ENCODE measurements around the gene TCTN2. TPM values are rescaled to one million over a fixed set of nuclear protein-coding genes. Genes with fewer than 3 reads are reported as not detected.

The TCTN2 gene
- total and polyA plus RNA-seq, 2 experiments from 2014 or later: 2.9 to 4.7 TPM

DNA sequence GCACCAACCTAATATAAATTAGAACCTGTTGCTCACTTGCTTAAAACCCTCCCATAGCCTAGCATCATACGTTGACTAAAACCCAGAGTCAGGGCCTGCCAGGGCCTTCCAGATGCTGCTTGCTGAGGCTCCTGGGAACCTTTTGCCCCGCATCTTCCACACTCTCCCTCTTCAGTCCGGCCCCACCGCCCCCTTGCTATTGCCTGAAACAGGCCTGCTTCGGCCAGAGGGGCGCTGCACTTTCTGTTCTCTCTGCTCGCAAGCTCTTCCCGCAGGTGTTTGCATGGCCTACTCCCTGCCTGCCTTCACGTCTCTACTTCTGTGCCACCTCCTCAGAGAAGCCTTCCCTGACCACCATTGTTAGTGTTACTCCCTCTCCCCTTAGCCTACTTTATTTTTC lies 13.7 kb upstream of the TCTN2 start:
- no peak overlapping the region for H3K27ac ChIP-seq
- H3K27me3 ChIP-seq: no peaks in the 10 kb centered on the region
- H3K4me2 ChIP-seq: no peak overlapping the region
- H3K36me3 ChIP-seq (replicated peaks; ENCODE audit: insufficient read depth, low read depth): no peaks in the 10 kb centered on the region
- no peak overlapping the region for H3K4me3 ChIP-seq
- TF ChIP-seq EZH2phosphoT487 (IDR thresholded peaks at IDR 0.05; ENCODE audit: low read depth, severe bottlenecking, unreplicated experiment): no peak
- no peak for TF ChIP-seq EZH2 (IDR thresholded peaks at IDR 0.05; ENCODE audit: borderline replicate concordance)
- DNase-seq (ENCODE audit: low spot score): no peak
- H3K9me3 ChIP-seq (ENCODE audit: low read depth): no peaks in the 10 kb centered on the region
- H3K4me1 ChIP-seq (ENCODE audit: insufficient read depth): no peaks in the 10 kb centered on the region
- no peaks in the 10 kb centered on the region for H3K9me2 ChIP-seq (replicated peaks; ENCODE audit: insufficient read depth)
- no peaks in the 10 kb centered on the region for H3K79me2 ChIP-seq
- H4K20me1 ChIP-seq (ENCODE audit: insufficient read depth, poor library complexity, severe bottlenecking): no peaks in the 10 kb centered on the region
- no peak overlapping the region for H2AFZ ChIP-seq
- 90% methylated on average over 9 of the region's 9 CpGs for WGBS (ENCODE audit: low lambda C conversion rate, missing lambda C conversion rate)

GRCh38 chr12:123659996-123660727 lies 10.8 kb upstream of the TCTN2 start:
- H3K36me3 ChIP-seq (replicated peaks; ENCODE audit: insufficient read depth, low read depth): no peaks in the 10 kb centered on the region
- no peaks in the 10 kb centered on the region for H3K4me1 ChIP-seq (ENCODE audit: insufficient read depth)
- WGBS (ENCODE audit: low lambda C conversion rate, missing lambda C conversion rate): 88% methylated on average over 5 of the region's 5 CpGs
- H3K9me2 ChIP-seq (replicated peaks; ENCODE audit: insufficient read depth): no peaks in the 10 kb centered on the region
- H3K79me2 ChIP-seq: no peaks in the 10 kb centered on the region
- no peaks in the 10 kb centered on the region for H3K9me3 ChIP-seq (ENCODE audit: low read depth)
- no peaks in the 10 kb centered on the region for H3K27me3 ChIP-seq
- no peaks in the 10 kb centered on the region for H4K20me1 ChIP-seq (ENCODE audit: insufficient read depth, poor library complexity, severe bottlenecking)
- no peak for DNase-seq (ENCODE audit: low spot score)
- H3K4me2 ChIP-seq: no peak overlapping the region
- no peak for TF ChIP-seq EZH2 (IDR thresholded peaks at IDR 0.05; ENCODE audit: borderline replicate concordance)
- TF ChIP-seq, protein P1, sequence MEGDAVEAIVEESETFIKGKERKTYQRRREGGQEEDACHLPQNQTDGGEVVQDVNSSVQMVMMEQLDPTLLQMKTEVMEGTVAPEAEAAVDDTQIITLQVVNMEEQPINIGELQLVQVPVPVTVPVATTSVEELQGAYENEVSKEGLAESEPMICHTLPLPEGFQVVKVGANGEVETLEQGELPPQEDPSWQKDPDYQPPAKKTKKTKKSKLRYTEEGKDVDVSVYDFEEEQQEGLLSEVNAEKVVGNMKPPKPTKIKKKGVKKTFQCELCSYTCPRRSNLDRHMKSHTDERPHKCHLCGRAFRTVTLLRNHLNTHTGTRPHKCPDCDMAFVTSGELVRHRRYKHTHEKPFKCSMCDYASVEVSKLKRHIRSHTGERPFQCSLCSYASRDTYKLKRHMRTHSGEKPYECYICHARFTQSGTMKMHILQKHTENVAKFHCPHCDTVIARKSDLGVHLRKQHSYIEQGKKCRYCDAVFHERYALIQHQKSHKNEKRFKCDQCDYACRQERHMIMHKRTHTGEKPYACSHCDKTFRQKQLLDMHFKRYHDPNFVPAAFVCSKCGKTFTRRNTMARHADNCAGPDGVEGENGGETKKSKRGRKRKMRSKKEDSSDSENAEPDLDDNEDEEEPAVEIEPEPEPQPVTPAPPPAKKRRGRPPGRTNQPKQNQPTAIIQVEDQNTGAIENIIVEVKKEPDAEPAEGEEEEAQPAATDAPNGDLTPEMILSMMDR (IDR thresholded peaks at IDR 0.05; ENCODE audit: poor library complexity): no peak
- no peak for TF ChIP-seq EZH2phosphoT487 (IDR thresholded peaks at IDR 0.05; ENCODE audit: low read depth, severe bottlenecking, unreplicated experiment)
- no peak overlapping the region for H2AFZ ChIP-seq
- no peak overlapping the region for H3K4me3 ChIP-seq
- no peak overlapping the region for H3K27ac ChIP-seq

DNA sequence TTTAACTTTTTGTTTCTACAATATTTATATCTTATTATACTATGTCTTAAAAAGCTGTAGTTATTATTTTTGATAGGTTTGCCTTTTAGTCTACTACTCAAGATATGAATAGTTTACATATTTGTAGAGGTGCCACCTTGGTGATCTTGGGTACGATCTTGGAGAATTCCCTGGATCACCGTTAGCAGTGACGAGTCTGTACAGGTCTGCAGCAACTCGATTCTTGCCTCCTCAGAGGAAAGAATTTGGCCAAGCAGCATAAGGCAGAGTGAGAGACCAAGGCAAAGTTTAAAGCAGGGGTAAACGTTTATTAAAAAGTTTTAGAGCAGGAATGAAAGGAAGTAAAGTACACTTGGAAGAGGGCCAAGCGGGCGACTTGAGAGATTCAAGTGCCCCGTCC lies 3.1 kb upstream of the TCTN2 start:
- no peak overlapping the region for H3K4me3 ChIP-seq
- H3K9me3 ChIP-seq (ENCODE audit: low read depth): no peaks in the 10 kb centered on the region
- H3K9me2 ChIP-seq (replicated peaks; ENCODE audit: insufficient read depth): no peaks in the 10 kb centered on the region
- no peak overlapping the region for H3K4me2 ChIP-seq
- WGBS (ENCODE audit: low lambda C conversion rate, missing lambda C conversion rate): 86% methylated on average over 8 of the region's 8 CpGs
- no peaks in the 10 kb centered on the region for H3K27me3 ChIP-seq
- H3K36me3 ChIP-seq (replicated peaks; ENCODE audit: insufficient read depth, low read depth): no peaks in the 10 kb centered on the region
- H2AFZ ChIP-seq: no peak overlapping the region
- H3K79me2 ChIP-seq: no peaks in the 10 kb centered on the region
- no peaks in the 10 kb centered on the region for H4K20me1 ChIP-seq (ENCODE audit: insufficient read depth, poor library complexity, severe bottlenecking)
- DNase-seq (ENCODE audit: low spot score): no peak
- TF ChIP-seq EZH2 (IDR thresholded peaks at IDR 0.05; ENCODE audit: borderline replicate concordance) (no peak), EZH2phosphoT487 (IDR thresholded peaks at IDR 0.05; ENCODE audit: low read depth, severe bottlenecking, unreplicated experiment) (no peak)
- TF ChIP-seq, protein P1 (IDR thresholded peaks at IDR 0.05; ENCODE audit: poor library complexity): no peak
- H3K27ac ChIP-seq: no peak overlapping the region
- H3K4me1 ChIP-seq (ENCODE audit: insufficient read depth): no peaks in the 10 kb centered on the region

DNA sequence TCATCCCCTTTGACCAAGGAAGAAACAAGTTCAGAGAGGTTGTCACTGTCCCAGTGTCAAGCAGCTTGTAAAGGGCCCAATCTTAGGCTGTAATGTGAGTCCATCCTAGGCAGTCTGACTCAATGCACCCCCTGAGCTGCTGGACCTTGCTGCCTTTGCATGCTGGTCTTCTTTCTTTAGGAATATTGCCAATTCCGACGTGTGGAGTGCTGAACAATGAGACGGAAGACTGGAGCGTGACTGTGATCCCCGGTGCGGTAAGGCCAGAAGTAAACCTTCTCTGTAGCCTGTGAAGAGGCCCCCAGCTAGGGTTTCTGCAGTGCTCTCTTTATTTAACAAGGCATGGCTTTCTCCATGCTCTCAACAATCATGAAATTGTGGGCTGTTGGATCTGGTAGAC lies 963 bp downstream of the TCTN2 start:
- WGBS (ENCODE audit: low lambda C conversion rate, missing lambda C conversion rate): 75% methylated on average over 6 of the region's 6 CpGs
- Histone ChIP-seq H3K36me3 (replicated peaks; ENCODE audit: insufficient read depth, low read depth) (no peaks in the 10 kb centered on the region), H3K27ac (no peak overlapping the region), H3K4me2 (peak overlapping the region; percentile 90), H4K20me1 (ENCODE audit: insufficient read depth, poor library complexity, severe bottlenecking) (no peaks in the 10 kb centered on the region), H3K27me3 (no peaks in the 10 kb centered on the region), H3K4me1 (ENCODE audit: insufficient read depth) (no peaks in the 10 kb centered on the region), H3K79me2 (no peaks in the 10 kb centered on the region), H3K9me2 (replicated peaks; ENCODE audit: insufficient read depth) (no peaks in the 10 kb centered on the region), H3K4me3 (no peak overlapping the region), H3K9me3 (ENCODE audit: low read depth) (no peaks in the 10 kb centered on the region), H2AFZ (peak overlapping the region; percentile 83)
- DNase-seq (ENCODE audit: low spot score): no peak
- TF ChIP-seq EZH2phosphoT487 (IDR thresholded peaks at IDR 0.05; ENCODE audit: low read depth, severe bottlenecking, unreplicated experiment): no peak
- TF ChIP-seq EZH2 (IDR thresholded peaks at IDR 0.05; ENCODE audit: borderline replicate concordance): no peak
- TF ChIP-seq, protein P1 (IDR thresholded peaks at IDR 0.05; ENCODE audit: poor library complexity): no peak

Data from hepatocyte (in vitro differentiated cells).